Transverse colon (tissue), 4 donors: ENCODE data around the gene GSC2. TPM values are rescaled to one million over a fixed set of nuclear protein-coding genes. Genes with fewer than 3 reads are reported as not detected.

Experiments used
- DNase-seq: peaks from one replicate; pipeline ENCODE4 v3.0.0-alpha.2; 2019
- H3K27ac ChIP-seq, 4 donors: fragments of 200-600 bp; sonication (generic); 2 replicates each; pipeline ENCODE4 v1.5.1; 2016 to 2018; ENCODE audit warnings: inconsistent platforms in 4 of 4
- H3K27me3 ChIP-seq: fragments of 200-600 bp; sonication (generic); 2 replicates; pipeline ENCODE4 v1.5.1; 2017; ENCODE audit warnings: inconsistent platforms
- H3K36me3 ChIP-seq, 4 donors: fragments of 200-600 bp; sonication (generic); 2 replicates each; pipeline ENCODE4 v1.5.1; 2017 to 2019; ENCODE audit warnings: inconsistent platforms in 4 of 4
- H3K4me1 ChIP-seq, 4 donors: fragments of 200-600 bp; sonication (generic); 2 replicates each; pipeline ENCODE4 v1.5.1; 2017 to 2020; ENCODE audit warnings: inconsistent platforms in 4 of 4
- H3K4me3 ChIP-seq, 4 donors: fragments of 200-600 bp; sonication (generic); 1 replicate in 1 of 4; 2 replicates in 3 of 4; pipeline versions ENCODE4 v1.5.1 to v1.6.1; 2017 to 2019; ENCODE audit warnings: inconsistent platforms in 4 of 4
- H3K9me3 ChIP-seq, 2 donors: fragments of 200-600 bp; sonication (generic); 2 replicates each; pipeline ENCODE4 v1.5.1; 2017 to 2019; ENCODE audit warnings: inconsistent platforms in 2 of 2
- EP300 ChIP-seq: sonication (generic); formaldehyde crosslinking; IDR thresholded peaks from one replicate; pipeline ENCODE4 v1.6.1; 2017; ENCODE audit warnings: antibody characterized with exemption, low read depth
- POLR2A ChIP-seq: fragments of 450-650 bp; IDR thresholded peaks from one replicate; pipeline ENCODE4 v1.6.1; 2016; ENCODE audit warnings: antibody characterized with exemption, mild to moderate bottlenecking, moderate library complexity
- POLR2AphosphoS5 ChIP-seq, 3 donors: sonication (generic); formaldehyde crosslinking; IDR thresholded peaks; one replicate each; pipeline ENCODE4 v1.6.1; 2016; ENCODE audit warnings: antibody characterized with exemption in 3 of 3
- WGBS, 2 donors: methylation state at CpG; one replicate each; pipeline ENCODE4 v1.1.5; 2018; ENCODE audit warnings: low coverage in 1 of 2; 5-methylcytosine and 5-hydroxymethylcytosine counted together
- in situ Hi-C, 4 donors: fragments of 200-750 bp; cut with MboI; loops; one replicate each; pipeline versions ENCODE4 v1.15.0 to v1.15.1; 2017; ENCODE audit warnings: low sequenced_read_pairs in 3 of 4, low pct_ligation_motif_present in 1 of 4, low pct_unique_long_range_greater_than_20kb in 1 of 4
- intact Hi-C: fragments of 100-400 bp; cut with DNase I; formaldehyde crosslinking; loops from one replicate; pipeline ENCODE4 v1.15.1; 2023; ENCODE audit warnings: low total_unique reads
- total RNA-seq, 4 donors: library from RNA; depleted of rRNA; stranded (reverse); fragments of >200 nt; gene quantifications; one replicate each; pipeline ENCODE4 v1.1.0, GENCODE V29; 2016
- TF ChIP-seq, protein P1 (sequence below), 5 experiments: fragments of 200-600 bp in 3 of 5; fragments of 450-650 bp in 2 of 5; sonication (generic) in 3 of 5; IDR thresholded peaks; 1 replicate in 2 of 5; 2 replicates in 3 of 5; pipeline ENCODE4 v1.5.1; 2016 to 2017; ENCODE audit warnings: antibody characterized with exemption in 5 of 5, inconsistent platforms in 3 of 5, mild to moderate bottlenecking in 2 of 5, moderate library complexity in 1 of 5

GSC2 gene
- total RNA-seq, 4 donors from 2014 or later, result not detected

DNA sequence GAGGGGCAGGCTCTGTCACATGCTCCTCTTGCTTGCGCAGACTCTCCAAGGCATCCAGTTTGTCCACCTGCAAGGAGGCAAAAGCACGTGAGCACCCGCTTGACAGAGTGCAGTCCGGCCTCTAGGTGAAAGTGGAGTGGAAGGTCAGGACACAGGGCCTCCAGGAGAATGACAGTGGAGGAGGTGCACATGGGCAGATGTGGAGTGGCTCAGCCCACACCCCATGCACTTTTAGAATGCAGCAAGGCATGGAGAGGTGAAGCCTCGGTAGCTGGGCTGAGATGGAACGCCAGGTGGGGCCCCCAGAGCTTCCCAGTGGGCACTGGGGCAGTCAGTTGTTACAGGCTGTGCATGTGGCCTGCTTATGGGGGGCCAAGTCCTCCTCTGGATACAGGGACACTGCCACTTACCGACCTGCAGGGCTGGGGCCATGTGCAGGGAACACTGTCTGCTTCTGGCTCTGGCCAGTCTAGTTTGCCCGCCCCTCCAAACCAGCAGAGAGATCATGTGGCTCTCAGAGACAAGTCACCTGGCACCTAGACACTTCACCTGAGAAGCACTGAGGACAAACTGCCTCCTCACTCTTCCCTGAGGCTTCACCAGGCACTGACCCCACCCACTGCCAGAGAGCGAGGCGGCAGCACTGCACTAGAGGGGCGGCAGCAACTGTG is 30.8 kb upstream of the GSC2 start:
- H3K4me1 ChIP-seq, result peaks cover 10 to 27% (median 20%) of the 10 kb centered on the region in 4 donors
- DNase-seq, result no peak
- in situ Hi-C loops, result loop anchor here in 1 of 4 donors (25.0 kb wide), 1 partner anchor 456 kb away; no protein-coding TSS in a partner anchor
- no peaks in the 10 kb centered on the region for H3K36me3 ChIP-seq
- H3K27ac ChIP-seq, result no peak overlapping the region
- H3K27me3 ChIP-seq, result no peaks in the 10 kb centered on the region
- H3K9me3 ChIP-seq, result no peaks in the 10 kb centered on the region
- H3K4me3 ChIP-seq, result no peak overlapping the region
- no peak for TF ChIP-seq POLR2A
- TF ChIP-seq EP300, result no peak
- TF ChIP-seq POLR2AphosphoS5 (IDR thresholded peaks at IDR 0.05), result no peak
- TF ChIP-seq, protein P1, sequence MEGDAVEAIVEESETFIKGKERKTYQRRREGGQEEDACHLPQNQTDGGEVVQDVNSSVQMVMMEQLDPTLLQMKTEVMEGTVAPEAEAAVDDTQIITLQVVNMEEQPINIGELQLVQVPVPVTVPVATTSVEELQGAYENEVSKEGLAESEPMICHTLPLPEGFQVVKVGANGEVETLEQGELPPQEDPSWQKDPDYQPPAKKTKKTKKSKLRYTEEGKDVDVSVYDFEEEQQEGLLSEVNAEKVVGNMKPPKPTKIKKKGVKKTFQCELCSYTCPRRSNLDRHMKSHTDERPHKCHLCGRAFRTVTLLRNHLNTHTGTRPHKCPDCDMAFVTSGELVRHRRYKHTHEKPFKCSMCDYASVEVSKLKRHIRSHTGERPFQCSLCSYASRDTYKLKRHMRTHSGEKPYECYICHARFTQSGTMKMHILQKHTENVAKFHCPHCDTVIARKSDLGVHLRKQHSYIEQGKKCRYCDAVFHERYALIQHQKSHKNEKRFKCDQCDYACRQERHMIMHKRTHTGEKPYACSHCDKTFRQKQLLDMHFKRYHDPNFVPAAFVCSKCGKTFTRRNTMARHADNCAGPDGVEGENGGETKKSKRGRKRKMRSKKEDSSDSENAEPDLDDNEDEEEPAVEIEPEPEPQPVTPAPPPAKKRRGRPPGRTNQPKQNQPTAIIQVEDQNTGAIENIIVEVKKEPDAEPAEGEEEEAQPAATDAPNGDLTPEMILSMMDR (IDR thresholded peaks at IDR 0.05), result no peak
- 91 to 100% methylated on average over 2 to 11 of the region's 11 CpGs for WGBS, 2 donors
- intact Hi-C loops, result no loop called here

DNA sequence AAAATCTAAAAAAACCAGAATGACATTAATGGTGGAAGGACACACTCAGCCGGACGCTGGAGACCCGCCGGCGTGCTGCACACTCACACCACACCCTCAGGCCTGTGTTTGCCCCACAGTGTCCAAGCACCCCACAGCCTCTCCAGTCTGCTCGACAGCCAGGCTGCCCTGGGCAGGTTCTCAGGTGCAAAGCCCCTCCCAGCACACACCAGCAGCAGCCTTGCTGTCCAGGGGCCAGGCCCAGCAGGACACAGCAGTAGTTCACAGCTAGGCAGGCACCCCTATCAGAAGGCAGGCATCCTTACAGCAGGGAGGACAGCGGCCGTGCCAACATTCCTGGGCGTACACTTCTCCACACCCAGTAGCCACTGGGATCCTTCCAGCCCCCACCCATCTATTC is 30.1 kb upstream of the GSC2 start:
- intact Hi-C loops, result no loop called here
- TF ChIP-seq POLR2AphosphoS5 (IDR thresholded peaks at IDR 0.05), result no peak
- no peak for TF ChIP-seq POLR2A
- no peak for TF ChIP-seq EP300
- TF ChIP-seq, protein P1 (IDR thresholded peaks at IDR 0.05), result no peak
- no peaks in the 10 kb centered on the region for H3K36me3 ChIP-seq
- H3K4me3 ChIP-seq, result no peak overlapping the region
- no peaks in the 10 kb centered on the region for H3K9me3 ChIP-seq
- peaks cover 10 to 27% (median 20%) of the 10 kb centered on the region in 4 donors for H3K4me1 ChIP-seq
- H3K27ac ChIP-seq, result peak overlapping the region in 1 of 4 donors; percentile 96
- no peaks in the 10 kb centered on the region for H3K27me3 ChIP-seq
- 97% methylated on average over 6 of the region's 9 CpGs; no CpG with 5 or more reads in 1 of the 2 donors for WGBS, 2 donors
- in situ Hi-C loops, result loop anchor here in 1 of 4 donors (25.0 kb wide), 1 partner anchor 457 kb away; no protein-coding TSS in a partner anchor
- no peak for DNase-seq

DNA sequence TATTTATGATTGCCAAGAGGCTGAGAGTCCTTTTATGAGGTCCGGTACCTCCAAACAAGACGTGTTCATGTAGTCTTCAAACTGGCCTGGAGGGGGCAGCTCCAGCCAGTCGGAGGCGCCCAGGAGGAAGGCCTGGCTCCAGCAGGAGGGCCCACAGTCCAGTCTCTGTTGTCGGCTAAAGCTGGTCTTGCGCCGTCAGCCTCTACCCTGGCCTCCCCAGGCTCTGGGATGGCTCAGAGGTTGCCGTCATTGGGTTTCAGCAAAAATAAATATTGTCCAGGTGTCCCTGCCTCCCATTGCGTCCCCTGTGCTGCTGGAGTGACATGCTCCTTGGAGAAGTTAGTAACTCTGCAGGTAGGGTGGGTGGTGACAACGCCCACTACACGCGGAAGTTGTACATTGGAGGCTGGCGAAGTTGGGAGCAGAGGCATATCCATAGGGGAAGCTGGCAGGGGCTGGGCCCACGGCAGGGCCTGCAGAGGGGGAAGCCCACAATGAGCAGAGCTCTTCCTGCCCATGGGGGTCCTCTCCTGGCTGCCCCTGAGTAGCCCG is 29.5 kb upstream of the GSC2 start:
- intact Hi-C loops (no loop called here), in situ Hi-C loops (loop anchor here in 1 of 4 donors (25.0 kb wide), 1 partner anchor 458 kb away; no protein-coding TSS in a partner anchor)
- Histone ChIP-seq H3K27me3 (no peaks in the 10 kb centered on the region), H3K9me3 (no peaks in the 10 kb centered on the region), H3K36me3 (no peaks in the 10 kb centered on the region), H3K4me1 (peaks cover 10 to 27% (median 23%) of the 10 kb centered on the region in 4 donors), H3K4me3 (peak overlapping the region in 3 of 4 donors; percentile 87 to 92 (median 89)), H3K27ac (peak overlapping the region; percentile 94 to 97 (median 96))
- 0 to 30% methylated on average over 1 to 15 of the region's 15 CpGs for WGBS, 2 donors
- TF ChIP-seq, protein P1 (IDR thresholded peaks at IDR 0.05), result peak; percentile 66 to 84 (median 67)
- TF ChIP-seq POLR2A, result no peak
- DNase-seq, result peak; percentile 86

DNA sequence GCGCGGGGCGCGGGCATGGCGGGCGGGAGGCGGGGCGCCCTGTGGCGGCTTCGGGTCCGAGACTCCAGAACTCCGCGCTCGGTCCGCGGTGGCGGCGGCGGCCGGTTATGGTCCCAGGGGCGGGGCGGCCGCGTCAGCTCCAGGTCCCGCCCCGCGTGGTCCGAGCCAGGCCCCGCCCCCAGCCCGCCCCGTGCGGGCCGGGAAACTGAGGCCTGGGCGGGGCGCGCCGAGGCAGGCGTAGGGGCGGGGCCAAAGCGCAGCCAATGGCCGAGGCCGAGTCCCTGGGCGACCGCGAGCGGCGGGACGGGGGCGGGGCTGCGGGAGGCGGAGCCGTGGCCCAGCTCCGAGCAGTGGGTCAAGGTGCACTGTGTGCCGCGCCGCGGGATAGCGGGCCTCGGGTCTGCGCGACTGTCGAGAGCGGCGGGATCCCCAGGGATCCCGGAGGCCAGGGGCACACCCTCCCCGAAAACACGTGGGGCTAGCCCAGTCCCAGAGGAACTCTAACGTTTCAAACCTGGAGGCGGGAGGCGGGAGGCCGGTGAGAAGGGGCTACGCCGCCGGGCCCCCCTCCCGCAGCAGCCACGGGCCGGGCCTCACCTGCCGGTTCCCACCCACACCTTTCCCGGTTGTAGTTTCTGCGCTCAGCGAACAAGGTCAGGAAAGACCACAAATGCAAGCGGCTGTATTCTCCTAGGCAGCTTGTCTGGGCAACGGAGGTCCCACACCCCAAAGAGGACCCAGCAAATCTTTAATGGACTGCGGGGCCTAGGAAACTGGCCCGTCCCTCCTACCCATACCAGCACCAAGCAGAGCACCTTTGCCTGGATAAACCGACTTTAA is 28.8 kb upstream of the GSC2 start, which contains the start of gene SLC25A1:
Gene SLC25A1, minus strand, starts transcription at position 80 of the 840 bp plus-strand sequence. Its CDS starts 63 bp downstream, at position 17.
- Histone ChIP-seq H3K4me3 (peak within 1 kb of the TSS; percentile 87 to 92 (median 88)), H3K36me3 (no peaks in the 10 kb centered on the region), H3K27ac (peak within 1 kb of the TSS; percentile 94 to 97 (median 96)), H3K9me3 (no peaks in the 10 kb centered on the region), H3K27me3 (no peaks in the 10 kb centered on the region), H3K4me1 (peaks cover 10 to 31% (median 27%) of the 10 kb centered on the region in 4 donors)
- intact Hi-C loops (no loop called here), in situ Hi-C loops (loop anchor here in 1 of 4 donors (25.0 kb wide), 1 partner anchor 458 kb away; no protein-coding TSS in a partner anchor)
- TF ChIP-seq, protein P1 (IDR thresholded peaks at IDR 0.05), result no peak
- TF ChIP-seq POLR2AphosphoS5 (IDR thresholded peaks at IDR 0.05) (peak; percentile 75 to 79 (median 77)), POLR2A (peak; percentile 63)
- peak; percentile 96 for DNase-seq
- 1% methylated on average over 33 of the region's 86 CpGs; no CpG with 5 or more reads in 1 of the 2 donors for WGBS, 2 donors
